PC-3 (cell line): ENCODE data around the gene SHISA6. TPM values are rescaled to one million over a fixed set of nuclear protein-coding genes. Genes with fewer than 3 reads are reported as not detected.

ENCODE experiments used
- ATAC-seq: fragments of 200-7000 bp; cut with Tn5 transposase; 2 replicates; pipeline ENCODE4 v1.9.1; 2020; ENCODE audit warnings: mild to moderate bottlenecking, moderate library complexity
- BruUV-seq: library from RNA; stranded (reverse); fragments of 400-500 nt; replicated peaks from 2 replicates; lab custom pipeline; 2021; lab: Mats Ljungman, UMichigan
- CTCF ChIA-PET: fragments of 300-600 bp; sonication (Branson Sonifier 250); formaldehyde crosslinking; loops from one replicate; lab custom pipeline; 2022; ENCODE audit warnings: antibody characterized with exemption; lab: Charles Lee
- POLR2A ChIA-PET: fragments of 300-600 bp; sonication (Branson Sonifier 250); formaldehyde crosslinking; loops from one replicate; lab custom pipeline; 2022; ENCODE audit warnings: antibody characterized with exemption; ENCODE audit not compliant: unreplicated experiment; lab: Charles Lee
- DNase-seq: peaks from one replicate; pipeline ENCODE4 v3.0.0-alpha.2; 2015
- H2AFZ ChIP-seq: fragments of 300-600 bp; sonication (generic); 2 replicates; pipeline ENCODE4 v1.6.0; 2016; ENCODE audit warnings: antibody characterized with exemption, low read length
- H3F3A ChIP-seq: fragments of 300-600 bp; sonication (generic); one replicate; pipeline ENCODE4 v1.6.0; 2017; ENCODE audit warnings: antibody characterized with exemption, low read length, control low read depth, mild to moderate bottlenecking; ENCODE audit not compliant: unreplicated experiment
- H3K27ac ChIP-seq: fragments of 300-600 bp; sonication (generic); 2 replicates; pipeline ENCODE4 v1.5.1; 2016; ENCODE audit warnings: mild to moderate bottlenecking, low read length
- H3K27me3 ChIP-seq: fragments of 300-600 bp; sonication (generic); 2 replicates; pipeline ENCODE4 v1.6.1; 2016; ENCODE audit warnings: low read length, mixed read lengths
- H3K36me3 ChIP-seq: fragments of 300-600 bp; sonication (generic); 2 replicates; pipeline ENCODE4 v1.6.1; 2016; ENCODE audit warnings: low read depth, mixed run types, low read length, mixed read lengths
- H3K4me1 ChIP-seq: fragments of 300-600 bp; sonication (generic); 2 replicates; pipeline ENCODE4 v1.5.1; 2016; ENCODE audit warnings: low read length; ENCODE audit not compliant: insufficient read depth
- H3K4me2 ChIP-seq: fragments of 300-600 bp; sonication (generic); 2 replicates; pipeline ENCODE4 v1.6.0; 2016; ENCODE audit warnings: low read length
- H3K4me3 ChIP-seq: fragments of 300-600 bp; sonication (generic); 2 replicates; pipeline ENCODE4 v1.5.1; 2016; ENCODE audit warnings: mild to moderate bottlenecking, low read length, mixed read lengths
- H3K79me2 ChIP-seq: fragments of 300-600 bp; sonication (generic); 2 replicates; pipeline ENCODE4 v1.6.1; 2017; ENCODE audit warnings: low read length, mixed read lengths
- H3K9ac ChIP-seq: fragments of 300-600 bp; sonication (generic); 2 replicates; pipeline ENCODE4 v1.6.0; 2016; ENCODE audit warnings: mild to moderate bottlenecking, low read length
- H3K9me2 ChIP-seq: fragments of 300-600 bp; sonication (generic); replicated peaks from 2 replicates; pipeline ENCODE4 v1.6.1; 2016; ENCODE audit warnings: mixed run types, low read length, mixed read lengths
- H3K9me3 ChIP-seq: fragments of 300-600 bp; sonication (generic); 2 replicates; pipeline ENCODE4 v1.6.1; 2016; ENCODE audit warnings: low read length, mixed read lengths
- H4K20me1 ChIP-seq: fragments of 300-600 bp; sonication (generic); 2 replicates; pipeline ENCODE4 v1.6.1; 2016; ENCODE audit warnings: low read length, mixed read lengths
- EZH2 ChIP-seq: fragments of 300-600 bp; sonication (generic); IDR thresholded peaks from one replicate; pipeline ENCODE4 v1.6.1; 2017; ENCODE audit warnings: antibody characterized with exemption, mild to moderate bottlenecking, low read length; ENCODE audit not compliant: unreplicated experiment
- EZH2phosphoT487 ChIP-seq: fragments of 300-600 bp; sonication (generic); IDR thresholded peaks from 2 replicates; pipeline ENCODE4 v1.6.1; 2018; ENCODE audit warnings: mild to moderate bottlenecking, antibody characterized with exemption, low read length, borderline replicate concordance
- intact Hi-C: fragments of 100-400 bp; cut with micrococcal nuclease; formaldehyde crosslinking; loops from 2 replicates; pipeline ENCODE4 v1.9.0; 2023
- total RNA-seq: library from RNA; depleted of rRNA; stranded (reverse); fragments of >200 nt; gene quantifications from 2 replicates; pipeline ENCODE4 v1.2.3, GENCODE V29; 2014
- TF ChIP-seq, protein P1 (sequence below): fragments of 300-600 bp; sonication (generic); conservative IDR thresholded peaks from 2 replicates; pipeline ENCODE4 v1.5.1; 2017; ENCODE audit warnings: antibody characterized with exemption, low read depth, mild to moderate bottlenecking, low read length

Gene SHISA6
- total RNA-seq, 1 experiment from 2014 or later: not detected

DNA sequence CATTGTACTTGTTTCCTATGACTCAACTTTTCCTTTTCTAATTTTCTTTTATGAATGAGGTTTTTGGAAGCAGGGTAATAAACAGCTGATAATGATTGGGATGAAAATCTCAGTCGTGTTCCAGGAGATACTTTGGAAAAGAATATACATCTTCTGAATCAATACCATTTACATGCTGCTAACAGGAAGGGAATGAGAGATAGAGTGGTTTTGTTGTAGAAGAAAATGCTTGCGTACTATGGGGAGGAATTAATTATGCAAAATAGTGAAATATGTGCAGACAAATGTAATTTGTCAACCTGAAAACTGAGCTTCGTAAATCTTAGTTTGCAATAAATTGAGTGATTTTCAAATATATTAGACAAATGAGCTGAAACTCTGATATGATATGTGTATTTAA, 24.0 kb upstream of the SHISA6 start:
- no peak overlapping the region for H3K4me3 ChIP-seq
- POLR2A ChIA-PET: no interaction called here
- no peaks in the 10 kb centered on the region for H3K9me2 ChIP-seq
- TF ChIP-seq EZH2 (no peak), EZH2phosphoT487 (no peak)
- TF ChIP-seq, protein P1, sequence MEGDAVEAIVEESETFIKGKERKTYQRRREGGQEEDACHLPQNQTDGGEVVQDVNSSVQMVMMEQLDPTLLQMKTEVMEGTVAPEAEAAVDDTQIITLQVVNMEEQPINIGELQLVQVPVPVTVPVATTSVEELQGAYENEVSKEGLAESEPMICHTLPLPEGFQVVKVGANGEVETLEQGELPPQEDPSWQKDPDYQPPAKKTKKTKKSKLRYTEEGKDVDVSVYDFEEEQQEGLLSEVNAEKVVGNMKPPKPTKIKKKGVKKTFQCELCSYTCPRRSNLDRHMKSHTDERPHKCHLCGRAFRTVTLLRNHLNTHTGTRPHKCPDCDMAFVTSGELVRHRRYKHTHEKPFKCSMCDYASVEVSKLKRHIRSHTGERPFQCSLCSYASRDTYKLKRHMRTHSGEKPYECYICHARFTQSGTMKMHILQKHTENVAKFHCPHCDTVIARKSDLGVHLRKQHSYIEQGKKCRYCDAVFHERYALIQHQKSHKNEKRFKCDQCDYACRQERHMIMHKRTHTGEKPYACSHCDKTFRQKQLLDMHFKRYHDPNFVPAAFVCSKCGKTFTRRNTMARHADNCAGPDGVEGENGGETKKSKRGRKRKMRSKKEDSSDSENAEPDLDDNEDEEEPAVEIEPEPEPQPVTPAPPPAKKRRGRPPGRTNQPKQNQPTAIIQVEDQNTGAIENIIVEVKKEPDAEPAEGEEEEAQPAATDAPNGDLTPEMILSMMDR: no peak
- no peaks in the 10 kb centered on the region for H3F3A ChIP-seq
- intact Hi-C loops: no loop called here
- no peak overlapping the region for H3K4me2 ChIP-seq
- BruUV-seq: no TSS peak
- H3K9ac ChIP-seq: no peak overlapping the region
- no peak overlapping the region for H2AFZ ChIP-seq
- H3K36me3 ChIP-seq: no peaks in the 10 kb centered on the region
- no peaks in the 10 kb centered on the region for H3K4me1 ChIP-seq
- H3K27ac ChIP-seq: no peak overlapping the region
- ATAC-seq (no peak), DNase-seq (no peak)
- no peaks in the 10 kb centered on the region for H3K9me3 ChIP-seq
- H4K20me1 ChIP-seq: no peaks in the 10 kb centered on the region
- no peaks in the 10 kb centered on the region for H3K27me3 ChIP-seq
- H3K79me2 ChIP-seq: no peaks in the 10 kb centered on the region
- CTCF ChIA-PET: no interaction called here

DNA sequence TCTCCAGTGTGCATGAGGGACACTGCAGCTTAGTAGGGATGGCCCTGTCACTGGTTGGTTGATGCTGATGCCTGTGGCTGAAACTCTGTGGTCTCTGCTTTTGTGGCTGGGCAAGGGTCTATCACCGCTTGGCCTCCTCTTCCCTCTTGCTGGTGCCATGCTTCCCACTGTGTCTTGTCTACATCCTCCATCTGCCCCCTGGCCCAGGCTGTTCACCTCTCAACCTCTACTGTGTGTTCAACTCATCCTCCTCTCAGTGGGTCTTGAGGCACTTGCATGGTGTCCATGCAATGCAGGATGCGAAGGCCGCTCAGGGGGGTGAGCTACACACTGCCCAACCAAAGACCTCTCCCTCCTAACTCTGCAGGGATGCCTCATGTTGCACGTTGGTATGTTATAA, 19.8 kb upstream of the SHISA6 start:
- Histone ChIP-seq H3K9me2 (no peaks in the 10 kb centered on the region), H3K4me1 (no peaks in the 10 kb centered on the region), H3F3A (no peaks in the 10 kb centered on the region), H3K36me3 (no peaks in the 10 kb centered on the region), H3K79me2 (no peaks in the 10 kb centered on the region), H3K4me2 (no peak overlapping the region), H3K27ac (no peak overlapping the region), H3K4me3 (no peak overlapping the region), H3K9me3 (no peaks in the 10 kb centered on the region), H3K27me3 (no peaks in the 10 kb centered on the region), H3K9ac (no peak overlapping the region), H4K20me1 (no peaks in the 10 kb centered on the region), H2AFZ (no peak overlapping the region)
- DNase-seq (no peak), ATAC-seq (no peak)
- no TSS peak for BruUV-seq
- ChIA-PET POLR2A (no interaction called here), CTCF (no interaction called here)
- intact Hi-C loops: no loop called here
- TF ChIP-seq, protein P1: no peak
- TF ChIP-seq EZH2 (no peak), EZH2phosphoT487 (no peak)

DNA sequence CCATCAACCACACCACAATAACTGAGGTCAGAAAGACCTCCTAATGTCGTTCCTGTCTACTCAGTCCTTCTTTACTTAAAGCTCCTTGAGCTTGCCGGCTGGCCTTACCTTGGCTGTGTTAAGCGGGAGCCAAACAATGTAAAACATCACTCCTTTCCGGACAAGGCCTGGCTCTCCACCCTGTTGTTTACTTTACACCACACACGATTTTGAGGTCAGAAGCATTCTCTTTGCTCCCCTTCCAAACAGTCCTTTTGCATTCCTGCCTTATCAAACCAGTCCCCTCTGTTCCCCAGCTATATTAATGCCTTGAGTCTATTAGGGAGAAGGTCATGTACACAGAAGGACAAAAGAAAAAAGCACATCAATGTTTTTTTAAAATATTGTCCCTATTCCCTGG, 19.3 kb upstream of the SHISA6 start:
- no peak overlapping the region for H3K9ac ChIP-seq
- CTCF ChIA-PET: no interaction called here
- no peaks in the 10 kb centered on the region for H4K20me1 ChIP-seq
- no peak overlapping the region for H3K4me3 ChIP-seq
- H3F3A ChIP-seq: no peaks in the 10 kb centered on the region
- POLR2A ChIA-PET: no interaction called here
- H3K36me3 ChIP-seq: no peaks in the 10 kb centered on the region
- DNase-seq: no peak
- BruUV-seq: no TSS peak
- H3K27me3 ChIP-seq: no peaks in the 10 kb centered on the region
- H3K27ac ChIP-seq: no peak overlapping the region
- no peaks in the 10 kb centered on the region for H3K9me3 ChIP-seq
- no peaks in the 10 kb centered on the region for H3K79me2 ChIP-seq
- H3K4me2 ChIP-seq: no peak overlapping the region
- no peak overlapping the region for H2AFZ ChIP-seq
- TF ChIP-seq, protein P1: no peak
- TF ChIP-seq EZH2 (no peak), EZH2phosphoT487 (no peak)
- intact Hi-C loops: no loop called here
- no peaks in the 10 kb centered on the region for H3K4me1 ChIP-seq
- no peaks in the 10 kb centered on the region for H3K9me2 ChIP-seq
- ATAC-seq: no peak
